Ectodermal cell (in vitro differentiated cells): ENCODE data around the gene TRABD2B. TPM values are rescaled to one million over a fixed set of nuclear protein-coding genes. Genes with fewer than 3 reads are reported as not detected.
A peak's percentile ranks its signal among the peaks of the same experiment; 100 is the strongest.

ENCODE experiments used
- H3K27ac ChIP-seq: 2 replicates; pipeline ENCODE4 v1.7.0; 2013; ENCODE audit warnings: mild to moderate bottlenecking, low read depth, low read length; ENCODE audit not compliant: insufficient read depth, poor library complexity, severe bottlenecking
- H3K27me3 ChIP-seq: 2 replicates; pipeline ENCODE4 v1.7.0; 2013; ENCODE audit warnings: mild to moderate bottlenecking, low read length; ENCODE audit not compliant: insufficient read depth, control insufficient read depth, poor library complexity, severe bottlenecking
- H3K36me3 ChIP-seq: one replicate; pipeline ENCODE4 v1.7.0; 2013; ENCODE audit warnings: low read length; ENCODE audit not compliant: control insufficient read depth, insufficient read depth
- H3K4me1 ChIP-seq: one replicate; pipeline ENCODE4 v1.7.0; 2013; ENCODE audit warnings: low read length; ENCODE audit not compliant: control insufficient read depth, insufficient read depth
- H3K4me3 ChIP-seq: 2 replicates; pipeline ENCODE4 v1.7.0; 2013; ENCODE audit warnings: low read depth, low read length, control low read depth; ENCODE audit not compliant: insufficient read depth
- H3K9me3 ChIP-seq: 2 replicates; pipeline ENCODE4 v1.7.0; 2013; ENCODE audit warnings: mild to moderate bottlenecking, low read length, moderate library complexity; ENCODE audit not compliant: control insufficient read depth
- WGBS, 2 experiments: methylation state at CpG; one replicate each; pipeline ENCODE4 v1.1.7; 2013; ENCODE audit warnings: missing lambda C conversion rate in 2 of 2; 5-methylcytosine and 5-hydroxymethylcytosine counted together
- polyA plus RNA-seq, 4 experiments: library from polyadenylated mRNA; stranded (reverse); fragments of 50-300 nt; gene quantifications; one replicate each; pipeline ENCODE4 v1.2.3, GENCODE V29; 2013

Gene TRABD2B
- polyA plus RNA-seq (2013, experiment 1 of 4): 18.9 TPM
- 14.7 TPM for polyA plus RNA-seq (2013, experiment 2 of 4)
- 10.7 TPM for polyA plus RNA-seq (2013, experiment 3 of 4)
- 13.5 TPM for polyA plus RNA-seq (2013, experiment 4 of 4)

DNA sequence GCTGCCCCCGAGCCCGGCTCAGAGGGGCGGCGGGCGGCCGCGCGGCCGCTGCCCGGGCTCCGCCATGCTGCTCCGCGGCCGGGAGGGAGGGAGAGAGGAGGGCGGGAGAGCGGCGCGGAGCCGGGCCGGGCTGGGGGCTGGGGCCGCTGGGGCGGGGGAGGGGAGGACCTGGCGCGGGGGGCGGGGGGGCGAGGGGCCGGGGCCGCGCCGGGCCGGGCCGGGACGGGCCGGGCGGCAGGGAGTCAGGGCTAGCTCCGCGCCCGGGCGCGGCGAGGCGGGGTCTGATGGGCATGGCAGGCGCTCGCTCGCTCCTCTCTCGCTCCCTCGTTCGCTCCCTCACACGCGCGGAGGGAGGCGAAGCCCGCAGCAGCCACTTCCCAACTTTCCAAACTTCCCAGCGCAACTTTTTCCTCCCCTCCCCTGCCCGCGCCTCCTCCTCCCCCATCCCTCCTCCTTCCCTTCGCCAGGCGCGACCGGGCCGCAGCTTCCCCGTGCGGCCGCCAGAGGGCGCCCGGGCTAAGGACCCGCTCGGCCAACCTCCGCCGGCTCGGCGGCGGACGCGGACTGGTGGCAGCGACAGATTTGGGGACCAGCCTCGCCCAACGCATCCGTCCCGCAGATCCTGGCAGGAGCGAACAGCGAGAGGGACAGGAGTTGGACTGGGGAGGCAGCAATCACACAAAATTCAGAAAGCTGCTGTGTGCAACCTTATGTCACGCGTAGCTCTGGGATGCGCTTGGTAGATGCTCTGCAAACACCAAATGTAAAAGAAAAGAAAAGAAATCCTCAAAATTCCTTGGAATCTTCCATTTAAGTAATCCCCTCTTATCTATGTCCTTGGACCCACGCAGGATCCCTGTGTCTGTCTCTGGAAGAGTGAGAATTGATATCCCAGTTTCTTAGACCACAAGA is at the start of gene TRABD2B:
TRABD2B (minus strand) TSS at position 97 of the 912 bp plus-strand sequence.
- Histone ChIP-seq H3K4me3 (peak within 1 kb of the TSS; percentile 84), H3K27ac (peak within 1 kb of the TSS; percentile 60), H3K4me1 (peaks cover 60% of the 10 kb centered on the region), H3K9me3 (no peaks in the 10 kb centered on the region), H3K36me3 (peaks cover 5% of the 10 kb centered on the region), H3K27me3 (peaks cover 41% of the 10 kb centered on the region)
- WGBS, 2 experiments: 3% methylated on average over 76 to 78 of the region's 86 CpGs

DNA sequence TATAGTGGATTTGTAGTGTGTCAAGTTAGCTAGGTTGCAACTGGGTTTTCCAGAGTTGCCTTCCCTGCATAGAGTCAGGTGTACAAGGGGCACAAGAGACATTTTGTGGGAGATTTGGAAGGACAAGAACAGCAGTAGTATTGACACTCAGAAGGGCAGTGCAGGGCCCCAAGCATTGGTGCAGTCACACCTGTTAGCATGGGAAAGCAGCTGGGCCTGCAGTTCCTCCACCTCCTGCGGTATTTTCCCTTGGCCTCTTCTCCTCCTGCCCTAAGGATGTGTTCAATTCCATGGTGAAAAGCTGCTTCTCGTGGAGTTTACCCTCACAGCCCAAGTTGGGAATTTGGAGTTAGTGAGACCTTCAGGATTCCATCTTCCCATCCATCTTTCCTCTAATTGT is 47.1 kb upstream of the TRABD2B start:
- H3K36me3 ChIP-seq: no peaks in the 10 kb centered on the region
- 76 to 90% methylated on average over 2 of the region's 2 CpGs for WGBS, 2 experiments
- no peaks in the 10 kb centered on the region for H3K9me3 ChIP-seq
- no peak overlapping the region for H3K4me3 ChIP-seq
- H3K4me1 ChIP-seq: peaks cover 13% of the 10 kb centered on the region
- H3K27ac ChIP-seq: no peak overlapping the region
- no peaks in the 10 kb centered on the region for H3K27me3 ChIP-seq

DNA sequence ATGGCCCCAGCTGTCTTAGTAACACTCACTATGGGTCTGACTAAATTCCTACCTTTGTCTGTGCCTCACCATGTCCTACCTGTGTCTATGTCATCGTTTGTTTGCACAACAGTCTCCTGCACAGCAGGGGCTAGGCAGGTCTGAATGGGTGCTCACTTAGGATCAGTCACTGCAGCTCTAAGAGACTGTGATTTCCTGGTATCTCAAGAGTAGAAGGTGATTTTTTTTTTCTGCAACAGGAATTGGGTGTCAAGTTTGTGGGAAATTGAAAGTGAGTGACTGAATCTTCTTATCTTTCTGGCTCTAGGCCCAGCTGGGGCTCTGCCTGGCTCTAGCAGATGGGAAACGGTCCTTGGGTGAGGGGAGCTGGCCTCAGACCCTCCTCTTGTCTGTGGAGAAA is 46.4 kb upstream of the TRABD2B start:
- Histone ChIP-seq H3K36me3 (no peaks in the 10 kb centered on the region), H3K9me3 (no peaks in the 10 kb centered on the region), H3K27ac (no peak overlapping the region), H3K4me3 (no peak overlapping the region), H3K4me1 (peaks cover 13% of the 10 kb centered on the region), H3K27me3 (no peaks in the 10 kb centered on the region)
- WGBS, 2 experiments: 78 to 79% methylated on average over 2 of the region's 2 CpGs

GRCh38 chr1:48040154-48040553 is 43.0 kb upstream of the TRABD2B start:
- H3K4me3 ChIP-seq: no peak overlapping the region
- 63 to 65% methylated on average over 6 of the region's 6 CpGs for WGBS, 2 experiments
- H3K27ac ChIP-seq: no peak overlapping the region
- H3K36me3 ChIP-seq: no peaks in the 10 kb centered on the region
- no peaks in the 10 kb centered on the region for H3K27me3 ChIP-seq
- H3K4me1 ChIP-seq: peaks cover 15% of the 10 kb centered on the region
- no peaks in the 10 kb centered on the region for H3K9me3 ChIP-seq

DNA sequence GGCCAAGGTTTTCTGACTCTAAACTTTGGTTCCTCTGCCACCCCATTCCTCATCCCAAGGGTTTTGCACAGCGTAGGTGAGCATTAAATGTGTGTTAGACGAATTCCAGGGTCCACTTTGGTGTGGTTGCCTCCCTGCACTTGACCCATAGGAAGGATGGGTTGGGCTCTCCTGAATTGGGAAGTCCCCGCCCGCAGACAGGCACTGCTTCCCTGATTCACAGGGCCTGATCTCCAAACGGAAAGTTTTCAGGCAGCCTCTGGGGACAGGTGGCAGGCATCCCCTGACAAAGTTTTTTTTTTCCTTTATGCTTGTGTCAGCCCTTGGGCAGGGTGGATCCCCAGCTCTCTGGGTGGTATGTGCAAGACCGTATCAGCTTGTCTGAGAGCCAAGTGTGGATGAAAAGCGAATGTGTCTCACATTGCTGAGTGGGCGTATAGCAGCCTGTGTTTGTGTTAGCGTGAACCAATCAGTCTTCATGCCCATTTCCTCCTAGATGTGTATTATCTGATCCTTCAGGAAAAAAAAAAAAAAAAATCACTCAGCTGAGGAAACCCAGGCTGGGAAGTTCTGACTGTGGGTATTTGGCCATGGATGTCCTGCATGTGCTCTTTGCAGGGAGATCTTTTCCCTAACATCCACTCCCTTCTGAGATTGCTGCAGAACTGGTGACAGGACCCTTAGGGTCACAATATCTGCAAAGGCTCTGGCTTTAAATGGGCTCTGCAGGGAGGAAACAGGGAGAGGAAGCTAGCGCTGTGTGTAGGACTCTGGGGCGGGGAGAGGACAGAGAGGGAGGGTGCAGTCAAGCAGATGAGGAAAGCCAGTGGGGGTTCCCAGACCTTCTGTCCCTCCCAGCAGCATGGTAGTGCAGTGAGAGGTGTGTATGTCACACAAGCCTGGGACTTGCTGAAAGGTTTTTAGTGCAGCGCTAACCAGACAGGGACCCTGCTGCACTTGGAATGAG is 42.2 kb upstream of the TRABD2B start:
- 62 to 65% methylated on average over 12 of the region's 12 CpGs for WGBS, 2 experiments

GRCh38 chr1:48038270-48038767 is 41.1 kb upstream of the TRABD2B start:
- no peaks in the 10 kb centered on the region for H3K9me3 ChIP-seq
- H3K36me3 ChIP-seq: no peaks in the 10 kb centered on the region
- no peak overlapping the region for H3K27ac ChIP-seq
- H3K4me3 ChIP-seq: no peak overlapping the region
- H3K27me3 ChIP-seq: no peaks in the 10 kb centered on the region
- WGBS, 2 experiments: 35 to 42% methylated on average over 2 of the region's 2 CpGs
- H3K4me1 ChIP-seq: peaks cover 15% of the 10 kb centered on the region

More for the DNA sequence above, 42.2 kb upstream of the TRABD2B start:
- H3K4me3 ChIP-seq: no peak overlapping the region
- H3K4me1 ChIP-seq: peaks cover 15% of the 10 kb centered on the region
- H3K36me3 ChIP-seq: no peaks in the 10 kb centered on the region
- no peak overlapping the region for H3K27ac ChIP-seq
- H3K27me3 ChIP-seq: no peaks in the 10 kb centered on the region
- H3K9me3 ChIP-seq: no peaks in the 10 kb centered on the region

- no peaks in the 10 kb centered on the region for H3K27me3 ChIP-seq
- H3K4me3 ChIP-seq: no peak overlapping the region
- H3K27ac ChIP-seq: no peak overlapping the region
- 85 to 90% methylated on average over 3 of the region's 3 CpGs for WGBS, 2 experiments
- H3K36me3 ChIP-seq: no peaks in the 10 kb centered on the region
- no peaks in the 10 kb centered on the region for H3K9me3 ChIP-seq
- H3K4me1 ChIP-seq: peaks cover 15% of the 10 kb centered on the region
Measured at GRCh38 chr1:48036710-48037355, 39.6 kb upstream of the TRABD2B start.

- Histone ChIP-seq H3K4me3 (no peak overlapping the region), H3K4me1 (peaks cover 14% of the 10 kb centered on the region), H3K27ac (no peak overlapping the region), H3K27me3 (no peaks in the 10 kb centered on the region), H3K36me3 (no peaks in the 10 kb centered on the region), H3K9me3 (no peaks in the 10 kb centered on the region)
Measured at GRCh38 chr1:48035371-48036141, 38.4 kb upstream of the TRABD2B start.

DNA sequence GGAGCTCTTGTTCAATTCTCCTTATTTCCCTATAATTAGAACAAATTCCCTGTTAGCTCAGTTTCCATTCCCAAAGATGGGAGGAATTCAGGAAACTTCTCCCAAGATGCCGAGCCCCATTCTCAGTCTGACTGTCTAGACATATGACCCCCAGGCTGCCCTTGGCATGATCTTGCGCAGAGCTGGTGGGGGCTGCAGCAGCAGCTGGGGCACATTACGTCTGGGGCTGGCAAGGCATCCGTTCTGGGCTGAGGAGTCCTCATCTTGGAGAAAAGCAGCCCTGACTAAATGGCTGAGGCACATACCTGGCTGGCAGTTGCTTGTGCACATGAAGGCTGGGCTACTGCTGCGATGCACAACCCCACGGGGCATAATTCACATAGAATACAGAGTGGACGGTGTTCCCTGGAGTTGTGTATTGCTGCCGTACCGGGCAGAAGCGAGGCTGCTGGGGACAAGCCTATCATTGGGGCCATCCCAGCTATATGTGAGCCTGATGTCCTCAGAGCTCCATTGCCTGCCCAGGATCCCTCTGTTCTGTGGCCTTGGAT is 36.4 kb upstream of the TRABD2B start:
- H3K4me3 ChIP-seq: no peak overlapping the region
- no peaks in the 10 kb centered on the region for H3K9me3 ChIP-seq
- peaks cover 2% of the 10 kb centered on the region for H3K4me1 ChIP-seq
- H3K27me3 ChIP-seq: no peaks in the 10 kb centered on the region
- 95 to 96% methylated on average over 10 of the region's 10 CpGs for WGBS, 2 experiments
- no peaks in the 10 kb centered on the region for H3K36me3 ChIP-seq
- no peak overlapping the region for H3K27ac ChIP-seq
